GM10266 (cell line): Measurements from ENCODE around the gene PPP4R1.

Source experiments
- DNase-seq: peaks from one replicate; pipeline ENCODE4 v3.0.0; 2012; ENCODE audit errors: extremely low spot score
- TF ChIP-seq, protein P1 (sequence below): IDR thresholded peaks from 2 replicates; pipeline ENCODE4 v1.5.1; 2012; ENCODE audit warnings: mild to moderate bottlenecking, low read depth; ENCODE audit not compliant: control insufficient read depth, insufficient read depth; ENCODE audit errors: missing control alignments

Gene PPP4R1

DNA sequence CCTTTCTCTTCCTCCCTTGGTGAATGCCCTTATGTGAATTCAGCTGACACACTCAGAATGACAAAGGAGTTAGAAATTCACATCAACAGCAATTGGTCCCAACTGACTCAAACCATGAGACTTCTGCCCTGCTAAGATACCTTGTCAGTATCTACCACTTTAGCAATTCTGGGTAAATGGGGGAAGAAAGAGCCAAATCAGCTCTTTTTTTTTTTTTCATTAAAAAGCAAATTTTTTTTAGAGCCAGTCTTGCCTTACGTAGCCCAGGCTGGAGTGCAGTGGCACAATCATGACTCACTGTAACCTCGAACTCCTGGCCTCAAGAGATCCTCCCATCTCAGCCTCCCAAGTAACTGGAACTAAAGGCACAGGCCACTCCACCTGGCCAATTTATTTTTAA is 1.7 kb upstream of the PPP4R1 start:
- DNase-seq = no peak

DNA sequence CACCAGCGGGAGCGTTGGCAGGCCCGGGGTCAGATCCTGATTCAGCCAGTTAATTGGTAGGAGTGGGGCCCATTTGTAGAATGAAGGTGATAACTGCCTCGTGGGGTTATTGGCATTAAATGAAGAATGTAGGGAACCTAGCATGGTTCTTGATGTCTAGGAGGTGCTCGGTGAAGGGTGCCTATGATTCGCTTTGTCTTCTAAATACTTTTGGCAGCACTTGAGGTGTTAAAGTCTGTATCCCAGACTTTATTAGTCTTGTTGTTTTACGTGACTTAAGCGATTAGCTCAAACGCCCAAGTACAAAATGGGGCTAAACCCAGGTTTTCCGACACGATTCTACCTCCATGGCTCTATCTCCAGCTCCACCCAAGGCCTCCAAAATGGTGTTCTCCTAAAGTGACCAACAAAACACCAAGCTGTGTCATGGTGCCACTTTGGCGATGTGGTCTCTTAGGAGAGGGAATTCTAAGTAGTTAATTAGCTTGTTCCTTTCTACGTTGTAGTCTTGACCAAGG is 980 bp upstream of the PPP4R1 start:
- TF ChIP-seq, protein P1, sequence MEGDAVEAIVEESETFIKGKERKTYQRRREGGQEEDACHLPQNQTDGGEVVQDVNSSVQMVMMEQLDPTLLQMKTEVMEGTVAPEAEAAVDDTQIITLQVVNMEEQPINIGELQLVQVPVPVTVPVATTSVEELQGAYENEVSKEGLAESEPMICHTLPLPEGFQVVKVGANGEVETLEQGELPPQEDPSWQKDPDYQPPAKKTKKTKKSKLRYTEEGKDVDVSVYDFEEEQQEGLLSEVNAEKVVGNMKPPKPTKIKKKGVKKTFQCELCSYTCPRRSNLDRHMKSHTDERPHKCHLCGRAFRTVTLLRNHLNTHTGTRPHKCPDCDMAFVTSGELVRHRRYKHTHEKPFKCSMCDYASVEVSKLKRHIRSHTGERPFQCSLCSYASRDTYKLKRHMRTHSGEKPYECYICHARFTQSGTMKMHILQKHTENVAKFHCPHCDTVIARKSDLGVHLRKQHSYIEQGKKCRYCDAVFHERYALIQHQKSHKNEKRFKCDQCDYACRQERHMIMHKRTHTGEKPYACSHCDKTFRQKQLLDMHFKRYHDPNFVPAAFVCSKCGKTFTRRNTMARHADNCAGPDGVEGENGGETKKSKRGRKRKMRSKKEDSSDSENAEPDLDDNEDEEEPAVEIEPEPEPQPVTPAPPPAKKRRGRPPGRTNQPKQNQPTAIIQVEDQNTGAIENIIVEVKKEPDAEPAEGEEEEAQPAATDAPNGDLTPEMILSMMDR = no peak
- DNase-seq = no peak

More for the DNA sequence above, 1.7 kb upstream of the PPP4R1 start:
- TF ChIP-seq, protein P1 = no peak

DNA sequence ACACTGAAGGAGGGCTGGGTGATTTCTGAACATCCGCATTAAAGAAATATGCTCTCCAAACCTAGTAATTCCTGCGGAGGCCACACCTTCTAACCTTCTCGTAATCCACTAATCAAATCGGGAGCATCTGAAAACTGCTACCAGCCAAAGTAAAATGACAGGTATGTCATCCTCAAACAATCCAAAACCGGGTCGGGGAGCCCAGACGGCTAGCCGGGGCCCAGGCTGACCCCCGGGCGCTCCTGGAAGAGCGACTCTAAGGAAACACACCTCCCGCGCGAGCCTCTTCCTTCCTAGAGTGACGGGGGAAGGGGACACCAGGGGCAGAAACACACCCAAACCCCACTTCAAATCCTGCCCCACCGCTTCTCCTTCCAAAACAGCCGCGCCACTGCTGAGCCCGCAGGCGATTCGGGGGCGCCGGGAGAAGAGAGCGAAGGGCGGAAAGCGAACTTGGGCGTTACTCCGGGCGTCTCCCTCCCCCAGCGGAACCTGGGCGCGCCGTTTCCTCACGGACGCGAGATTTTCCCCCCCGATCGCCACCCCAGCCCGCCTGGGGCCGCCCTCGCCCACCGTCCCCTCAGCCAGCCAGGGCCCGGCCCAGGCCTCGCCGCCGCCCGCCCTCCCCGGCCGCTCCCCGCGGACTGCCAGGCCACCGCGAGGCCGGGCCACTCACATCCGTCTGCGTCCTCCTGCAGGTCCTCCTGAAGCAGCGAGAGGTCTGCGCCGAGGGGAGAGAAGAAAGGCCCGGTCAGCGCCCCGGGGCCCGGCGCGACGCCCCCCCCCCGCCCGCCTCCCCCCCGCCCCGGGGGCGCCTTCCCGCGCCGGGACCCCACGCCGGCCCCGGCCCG is 584 bp downstream of the PPP4R1 start:
- peak; percentile 70 for DNase-seq
- TF ChIP-seq, protein P1 = peak; percentile 19

DNA sequence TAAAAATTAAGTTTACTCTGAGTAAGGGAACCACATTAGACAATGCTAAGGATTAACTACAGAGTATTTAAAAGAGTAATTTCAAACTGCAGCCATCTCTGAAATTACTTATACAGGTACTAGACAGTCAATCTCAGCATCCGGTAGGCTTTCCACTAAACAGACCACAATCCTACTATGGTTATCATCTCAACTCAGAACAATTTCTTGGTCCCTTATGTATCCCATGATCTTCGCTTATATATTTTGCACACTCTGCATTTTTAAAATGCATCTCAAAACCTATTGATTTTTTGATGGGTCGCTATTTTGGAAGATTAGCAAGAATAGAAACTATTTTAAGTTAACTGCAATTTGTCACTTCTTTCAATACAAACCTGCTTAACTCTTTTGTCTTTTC is 1.4 kb downstream of the PPP4R1 start:
- peak; percentile 31 for DNase-seq
- TF ChIP-seq, protein P1 = no peak

DNA sequence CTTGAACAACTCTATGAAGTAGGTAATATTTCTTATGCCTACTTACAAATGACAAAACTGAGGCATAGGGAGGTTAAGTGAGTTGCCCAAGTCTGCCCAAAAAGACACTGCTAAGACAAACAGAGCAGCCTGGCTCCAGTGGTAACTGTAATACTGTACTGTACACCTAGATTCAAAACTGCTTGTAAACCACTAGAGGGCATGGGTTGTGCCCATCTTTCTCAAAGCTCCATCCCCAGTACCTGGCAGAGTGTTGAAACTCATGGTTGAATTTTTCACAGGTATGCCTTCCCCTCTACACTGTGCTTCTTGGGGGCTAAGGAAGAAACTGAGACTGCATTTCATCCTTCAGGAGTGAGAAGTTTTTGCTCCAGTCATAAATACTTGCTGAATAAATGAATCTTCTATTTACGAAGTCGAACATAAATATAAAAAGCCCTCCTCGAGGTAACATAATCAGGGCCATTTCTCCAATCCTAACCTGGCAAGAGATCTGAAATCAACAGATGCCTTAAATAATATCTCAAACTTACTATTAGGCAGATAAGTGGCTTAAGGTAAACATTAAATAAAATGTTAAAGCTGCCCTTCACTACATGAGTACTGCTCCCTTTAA is 2.0 kb downstream of the PPP4R1 start:
- TF ChIP-seq, protein P1 = peak; percentile 55
- DNase-seq = peak; percentile 42

DNA sequence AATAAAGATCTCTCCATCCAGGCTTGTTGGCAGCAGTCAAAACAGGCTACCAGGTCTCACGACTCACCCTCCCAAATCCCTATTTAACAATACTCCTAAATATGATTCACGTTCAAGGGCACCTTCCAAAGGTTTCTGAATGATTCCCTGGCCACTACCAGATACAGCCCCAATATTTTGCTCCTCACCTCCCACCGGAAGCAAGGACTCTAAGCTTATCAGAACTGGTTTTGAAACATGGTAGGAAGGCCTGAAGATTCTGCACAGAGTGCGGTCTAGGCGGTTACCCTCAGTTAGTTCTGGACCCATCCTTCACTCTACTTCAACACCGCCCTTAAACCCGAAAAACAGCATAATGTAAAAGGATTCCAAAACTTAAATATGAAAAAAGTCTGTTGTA is 5.2 kb downstream of the PPP4R1 start:
- TF ChIP-seq, protein P1 = no peak

DNA sequence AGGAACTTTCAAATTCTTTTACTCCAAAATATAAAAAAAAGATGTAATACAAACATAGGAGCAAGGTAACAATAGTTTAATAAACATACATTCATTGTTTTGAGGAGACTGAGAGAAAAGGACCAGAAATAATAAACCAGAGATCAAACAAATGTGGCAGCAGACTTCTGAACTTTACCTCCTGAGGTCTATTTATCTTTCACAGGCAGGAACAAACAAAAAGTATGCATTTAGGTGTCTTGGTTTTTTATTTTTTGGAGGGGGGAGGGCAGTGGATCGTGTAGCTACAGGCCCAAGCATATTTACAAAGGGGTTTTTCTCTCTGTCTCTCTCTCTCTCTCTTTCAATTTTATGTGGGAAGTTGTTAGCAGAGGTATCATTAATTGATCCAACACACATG is 5.6 kb downstream of the PPP4R1 start:
- no peak for DNase-seq

More for the DNA sequence above, 5.2 kb downstream of the PPP4R1 start:
- no peak for DNase-seq

More for the DNA sequence above, 5.6 kb downstream of the PPP4R1 start:
- TF ChIP-seq, protein P1 = no peak
